WI38 (cell line): ENCODE results near the gene OR12D3.

Experiments used
- H3K4me3 ChIP-seq: 2 replicates; pipeline ENCODE4 v1.5.1; 2011; ENCODE audit warnings: low read depth, mild to moderate bottlenecking, control low read depth, low read length
- TF ChIP-seq, protein P1 (sequence below): IDR thresholded peaks from 2 replicates; pipeline ENCODE4 v1.5.1; 2012; ENCODE audit warnings: low read depth, mild to moderate bottlenecking, control low read depth, low read length

The OR12D3 gene

GRCh38 chr6:29375191-29375590 is at the start of gene OR12D3:
Gene OR12D3 (minus strand): TSS chr6:29375291. CDS start chr6:29375287, 4 bp downstream.
- no peak within 1 kb of the TSS for H3K4me3 ChIP-seq
- TF ChIP-seq, protein P1, sequence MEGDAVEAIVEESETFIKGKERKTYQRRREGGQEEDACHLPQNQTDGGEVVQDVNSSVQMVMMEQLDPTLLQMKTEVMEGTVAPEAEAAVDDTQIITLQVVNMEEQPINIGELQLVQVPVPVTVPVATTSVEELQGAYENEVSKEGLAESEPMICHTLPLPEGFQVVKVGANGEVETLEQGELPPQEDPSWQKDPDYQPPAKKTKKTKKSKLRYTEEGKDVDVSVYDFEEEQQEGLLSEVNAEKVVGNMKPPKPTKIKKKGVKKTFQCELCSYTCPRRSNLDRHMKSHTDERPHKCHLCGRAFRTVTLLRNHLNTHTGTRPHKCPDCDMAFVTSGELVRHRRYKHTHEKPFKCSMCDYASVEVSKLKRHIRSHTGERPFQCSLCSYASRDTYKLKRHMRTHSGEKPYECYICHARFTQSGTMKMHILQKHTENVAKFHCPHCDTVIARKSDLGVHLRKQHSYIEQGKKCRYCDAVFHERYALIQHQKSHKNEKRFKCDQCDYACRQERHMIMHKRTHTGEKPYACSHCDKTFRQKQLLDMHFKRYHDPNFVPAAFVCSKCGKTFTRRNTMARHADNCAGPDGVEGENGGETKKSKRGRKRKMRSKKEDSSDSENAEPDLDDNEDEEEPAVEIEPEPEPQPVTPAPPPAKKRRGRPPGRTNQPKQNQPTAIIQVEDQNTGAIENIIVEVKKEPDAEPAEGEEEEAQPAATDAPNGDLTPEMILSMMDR: no peak

DNA sequence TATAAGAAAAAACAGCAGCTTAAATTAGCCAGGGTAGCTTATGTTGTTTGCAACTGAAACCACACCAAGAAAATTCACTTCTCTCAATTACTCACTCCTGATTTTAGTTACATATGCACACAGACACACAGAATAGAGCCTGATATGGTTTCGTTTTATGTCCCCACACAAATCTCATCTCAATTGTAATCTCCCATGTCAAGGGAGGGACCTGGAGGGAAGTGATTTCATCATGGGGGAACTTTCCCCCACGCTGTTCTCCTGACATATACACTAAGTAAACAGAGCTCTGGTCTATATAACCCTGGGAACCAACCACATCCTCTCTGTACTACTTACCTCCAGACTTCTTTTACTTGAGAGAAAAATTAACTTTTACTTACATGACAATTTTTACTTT is 49.5 kb upstream of the OR12D3 start:
- H3K4me3 ChIP-seq: no peak overlapping the region
- TF ChIP-seq, protein P1: no peak

GRCh38 chr6:29424168-29424567 is 49.1 kb upstream of the OR12D3 start:
- TF ChIP-seq, protein P1: no peak
- no peak overlapping the region for H3K4me3 ChIP-seq

DNA sequence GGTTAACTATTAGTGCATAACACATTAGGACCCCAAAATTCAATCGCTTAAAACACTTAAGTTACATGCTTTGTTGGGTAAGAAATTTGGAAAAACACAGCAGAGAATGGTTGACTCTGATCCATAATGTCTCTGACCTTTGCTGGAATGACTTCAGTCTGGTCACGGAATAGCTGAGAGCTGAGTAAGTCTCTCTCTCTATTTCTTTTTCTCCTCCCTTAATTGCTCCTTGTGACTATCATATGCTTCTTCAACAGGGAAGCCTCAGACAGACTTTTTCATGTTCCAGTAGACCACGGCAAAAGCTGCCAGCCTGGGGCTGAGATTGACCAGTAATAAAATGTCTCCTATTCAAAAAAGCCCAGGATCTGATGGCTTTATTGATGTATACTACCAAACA is 44.4 kb upstream of the OR12D3 start:
- H3K4me3 ChIP-seq: no peak overlapping the region
- TF ChIP-seq, protein P1: no peak

GRCh38 chr6:29414588-29414987 is 39.5 kb upstream of the OR12D3 start, which contains the start of gene OR12D1:
Gene OR12D1 (plus strand): TSS chr6:29414928.
- H3K4me3 ChIP-seq: no peak within 1 kb of the TSS
- TF ChIP-seq, protein P1: no peak

GRCh38 chr6:29403801-29404200 is 28.7 kb upstream of the OR12D3 start:
- no peak overlapping the region for H3K4me3 ChIP-seq
- TF ChIP-seq, protein P1: no peak

GRCh38 chr6:29399525-29399924 is 24.4 kb upstream of the OR12D3 start:
- TF ChIP-seq, protein P1: no peak

More at GRCh38 chr6:29399525-29399924, 24.4 kb upstream of the OR12D3 start:
- H3K4me3 ChIP-seq: no peak overlapping the region
